Hematopoietic multipotent progenitor cell treated with erythropoietin and hydrocortisone succinate and interleukin-3 and kit ligand, for 15 days (in vitro differentiated cells): ENCODE measurements around the gene NUDT3.

Experiments
- DNase-seq: peaks from one replicate; pipeline ENCODE4 v3.0.0-alpha.2; 2015; ENCODE audit warnings: low spot score

The NUDT3 gene

GRCh38 chr6:34238585-34239499, 153.6 kb downstream of the NUDT3 start:
- DNase-seq, result no peak

GRCh38 chr6:34237722-34238584, 154.5 kb downstream of the NUDT3 start:
- DNase-seq, result peak; percentile 53

GRCh38 chr6:34237316-34237721, 155.2 kb downstream of the NUDT3 start:
- DNase-seq, result no peak

- peak; percentile 89 for DNase-seq
Observed at GRCh38 chr6:34236443-34237315, 155.8 kb downstream of the NUDT3 start, which contains the start of gene HMGA1. HMGA1 (plus strand) TSS chr6:34236873; CDS start chr6:34240781, 3,908 bp downstream.

GRCh38 chr6:34236131-34236442, 156.4 kb downstream of the NUDT3 start:
- peak; percentile 64 for DNase-seq

- peak; percentile 58 for DNase-seq
Observed at GRCh38 chr6:34235307-34236130, 156.9 kb downstream of the NUDT3 start.

- DNase-seq, result no peak
Observed at GRCh38 chr6:34234667-34235306, 157.7 kb downstream of the NUDT3 start.

- no peak for DNase-seq
Observed at GRCh38 chr6:34233867-34234266, 158.6 kb downstream of the NUDT3 start.

- no peak for DNase-seq
Observed at GRCh38 chr6:34232901-34233300, 159.6 kb downstream of the NUDT3 start.

GRCh38 chr6:34231566-34232336, 160.7 kb downstream of the NUDT3 start:
- DNase-seq, result no peak

GRCh38 chr6:34230653-34231371, 161.7 kb downstream of the NUDT3 start:
- no peak for DNase-seq

- DNase-seq, result no peak
Observed at GRCh38 chr6:34229877-34230276, 162.6 kb downstream of the NUDT3 start.
